Measurements from ENCODE around the gene SLC14A1.

DNA sequence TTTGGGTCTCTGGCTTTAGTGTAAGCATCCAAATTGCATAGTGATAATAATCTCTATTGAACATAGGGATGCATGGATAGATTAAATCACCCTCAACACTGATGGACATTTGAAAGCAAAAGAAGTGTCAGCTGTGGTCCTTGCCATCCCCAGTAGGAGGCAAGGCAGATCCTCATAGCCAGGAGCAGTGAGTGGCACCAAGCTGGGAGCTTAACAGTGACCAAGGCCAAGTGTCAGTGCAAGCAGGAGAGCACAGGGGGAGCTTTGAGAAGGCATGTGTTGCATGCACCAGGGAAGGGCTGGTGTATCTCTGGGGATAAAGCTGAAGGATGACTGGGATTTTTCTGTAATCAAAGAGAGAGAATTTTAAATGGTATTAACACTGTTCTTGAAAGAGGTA, 14.7 kb downstream of the SLC14A1 start:
- TF ChIP-seq POLR2A (IDR thresholded peaks at IDR 0.05) (no peak), POLR2AphosphoS5 (IDR thresholded peaks at IDR 0.05) (no peak), EP300 (IDR thresholded peaks at IDR 0.05) (no peak)
- TF ChIP-seq, protein P1, sequence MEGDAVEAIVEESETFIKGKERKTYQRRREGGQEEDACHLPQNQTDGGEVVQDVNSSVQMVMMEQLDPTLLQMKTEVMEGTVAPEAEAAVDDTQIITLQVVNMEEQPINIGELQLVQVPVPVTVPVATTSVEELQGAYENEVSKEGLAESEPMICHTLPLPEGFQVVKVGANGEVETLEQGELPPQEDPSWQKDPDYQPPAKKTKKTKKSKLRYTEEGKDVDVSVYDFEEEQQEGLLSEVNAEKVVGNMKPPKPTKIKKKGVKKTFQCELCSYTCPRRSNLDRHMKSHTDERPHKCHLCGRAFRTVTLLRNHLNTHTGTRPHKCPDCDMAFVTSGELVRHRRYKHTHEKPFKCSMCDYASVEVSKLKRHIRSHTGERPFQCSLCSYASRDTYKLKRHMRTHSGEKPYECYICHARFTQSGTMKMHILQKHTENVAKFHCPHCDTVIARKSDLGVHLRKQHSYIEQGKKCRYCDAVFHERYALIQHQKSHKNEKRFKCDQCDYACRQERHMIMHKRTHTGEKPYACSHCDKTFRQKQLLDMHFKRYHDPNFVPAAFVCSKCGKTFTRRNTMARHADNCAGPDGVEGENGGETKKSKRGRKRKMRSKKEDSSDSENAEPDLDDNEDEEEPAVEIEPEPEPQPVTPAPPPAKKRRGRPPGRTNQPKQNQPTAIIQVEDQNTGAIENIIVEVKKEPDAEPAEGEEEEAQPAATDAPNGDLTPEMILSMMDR (IDR thresholded peaks at IDR 0.05), result no peak

Measured in stomach (tissue), 4 donors.